Iris pigment epithelial cell (primary cell): Measurements from ENCODE around the gene SARNP.

ENCODE experiments used
- DNase-seq: peaks from one replicate; pipeline ENCODE4 v3.0.0-alpha.2; 2011; ENCODE audit warnings: low read depth

Gene SARNP

DNA sequence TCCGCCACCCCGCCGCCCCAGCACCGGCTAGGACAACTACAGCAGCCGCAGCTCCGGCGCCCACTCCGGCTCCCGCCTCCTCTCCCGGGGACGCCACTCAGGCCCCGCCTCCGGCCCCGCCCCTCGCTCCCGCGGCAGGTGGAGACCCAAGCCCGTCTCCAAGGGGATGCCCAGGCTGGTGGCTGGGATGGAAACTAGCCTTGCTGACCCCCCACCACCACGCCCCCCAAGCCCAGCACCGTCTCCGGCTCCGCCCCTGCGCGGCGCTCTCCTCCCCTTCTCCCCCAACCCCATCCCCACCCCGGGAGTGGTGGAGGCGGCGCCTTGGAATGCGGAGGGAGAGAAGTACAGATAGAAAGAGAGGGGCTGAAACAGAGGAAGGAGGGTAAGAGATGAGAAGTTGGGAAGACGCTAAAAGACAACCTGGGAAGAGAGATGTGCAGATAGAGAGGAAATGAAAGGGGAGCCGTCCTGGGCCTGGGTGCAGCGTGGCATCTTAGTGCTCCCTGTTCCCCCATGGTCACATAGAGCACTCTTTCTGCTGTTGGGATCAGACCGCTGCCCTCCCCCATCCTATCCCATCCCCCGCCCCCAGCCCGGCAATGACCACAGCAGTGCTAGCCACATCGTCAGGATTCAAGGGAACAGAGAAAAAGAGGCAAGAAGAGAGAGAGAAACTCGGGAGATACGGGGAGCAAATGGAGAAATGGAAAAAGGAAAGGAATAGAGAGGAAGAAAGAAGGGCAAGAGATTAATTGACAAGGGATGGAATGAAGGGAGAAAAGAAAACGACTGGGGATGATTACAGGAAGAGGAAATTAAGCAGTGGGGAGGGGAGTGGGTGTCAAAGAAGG is 109.5 kb downstream of the SARNP start, which contains the start of gene ITGA7:
Gene ITGA7, minus strand, starts transcription at position 64 of the 854 bp plus-strand sequence. CDS start 222 bp downstream, outside the sequence.
- DNase-seq: no peak
